Measurements from ENCODE around the gene C2orf81.

GRCh38 chr2:74424139-74424992 is 2.9 kb upstream of the C2orf81 start:
- TF ChIP-seq CTCF (conservative IDR thresholded peaks at IDR 0.05), result no peak
- TF ChIP-seq EZH2 (IDR thresholded peaks at IDR 0.05; ENCODE audit: low read depth), result no peak

Data from PC-9 (cell line).